Measurements from ENCODE around the gene LMNA.

GRCh38 chr1:156065871-156066270 lies 48.6 kb upstream of the LMNA start:
- no peak for TF ChIP-seq CTCF (conservative IDR thresholded peaks at IDR 0.05; ENCODE audit: low read length)
- TF ChIP-seq EZH2phosphoT487 (IDR thresholded peaks at IDR 0.05; ENCODE audit: borderline replicate concordance, low read depth, low read length) = no peak

All from OCI-LY7 (cell line).